ENCODE data around the gene NPEPPS.

The NPEPPS gene

GRCh38 chr17:47632991-47633390 is 102.1 kb downstream of the NPEPPS start:
- no peak for DNase-seq

GRCh38 chr17:47633996-47634395 is 103.1 kb downstream of the NPEPPS start:
- DNase-seq = peak; percentile 41

- no peak for DNase-seq
Observed at GRCh38 chr17:47634870-47635269, 104.0 kb downstream of the NPEPPS start.

GRCh38 chr17:47635734-47636133 is 104.8 kb downstream of the NPEPPS start:
- DNase-seq = no peak

- DNase-seq = no peak
Observed at GRCh38 chr17:47636273-47637030, 105.5 kb downstream of the NPEPPS start.

GRCh38 chr17:47638903-47639302 is 108.0 kb downstream of the NPEPPS start:
- DNase-seq = no peak

GRCh38 chr17:47640076-47640475 is 109.2 kb downstream of the NPEPPS start:
- DNase-seq = no peak

- no peak for DNase-seq
Observed at GRCh38 chr17:47641202-47641601, 110.3 kb downstream of the NPEPPS start.

- no peak for DNase-seq
Observed at GRCh38 chr17:47643116-47643515, 112.2 kb downstream of the NPEPPS start.

GRCh38 chr17:47644324-47644723 is 113.4 kb downstream of the NPEPPS start:
- peak; percentile 96 for DNase-seq

- peak; percentile 100 for DNase-seq
Observed at GRCh38 chr17:47649153-47649971, 118.5 kb downstream of the NPEPPS start, which contains the start of gene KPNB1. Gene KPNB1, plus strand, starts transcription at chr17:47649919. Its CDS starts 326 bp downstream, at chr17:47650245.

- no peak for DNase-seq
Observed at GRCh38 chr17:47649972-47650524, 119.1 kb downstream of the NPEPPS start.

- peak; percentile 92 for DNase-seq
Observed at GRCh38 chr17:47650525-47651522, 119.9 kb downstream of the NPEPPS start.

- no peak for DNase-seq
Observed at GRCh38 chr17:47651704-47652103, 120.8 kb downstream of the NPEPPS start.

- no peak for DNase-seq
Observed at GRCh38 chr17:47652570-47652969, 121.7 kb downstream of the NPEPPS start.

- DNase-seq = no peak
Observed at GRCh38 chr17:47653442-47653841, 122.5 kb downstream of the NPEPPS start.

- no peak for DNase-seq
Observed at GRCh38 chr17:47654991-47655390, 124.1 kb downstream of the NPEPPS start.

- DNase-seq = peak; percentile 83
Observed at GRCh38 chr17:47660064-47660492, 129.2 kb downstream of the NPEPPS start.

GRCh38 chr17:47663912-47664623 is 133.2 kb downstream of the NPEPPS start:
- peak; percentile 37 for DNase-seq

- no peak for DNase-seq
Observed at GRCh38 chr17:47664624-47664941, 133.7 kb downstream of the NPEPPS start.

GRCh38 chr17:47665655-47666054 is 134.7 kb downstream of the NPEPPS start:
- peak; percentile 76 for DNase-seq

GRCh38 chr17:47669081-47669480 is 138.2 kb downstream of the NPEPPS start:
- DNase-seq = peak; percentile 80

Measured in MV-4-11 (cell line).